Psoas muscle (tissue), 8 donors: Measurements from ENCODE around the gene EHD4. TPM values are rescaled to one million over a fixed set of nuclear protein-coding genes. Genes with fewer than 3 reads are reported as not detected.

Experiments used
- ATAC-seq, 4 donors: fragments of 200-7000 bp; cut with Tn5 transposase; one replicate each; pipeline ENCODE4 v1.9.1; 2020; ENCODE audit warnings: moderate library complexity in 3 of 4, mild to moderate bottlenecking in 2 of 4
- DNase-seq, 2 donors: peaks; one replicate each; pipeline ENCODE4 v3.0.0-alpha.2; 2020
- H3K27ac ChIP-seq: fragments of 200-600 bp; one replicate; pipeline ENCODE4 v1.8.0; 2022
- H3K27me3 ChIP-seq, 3 donors: fragments of 200-600 bp in 1 of 3; one replicate each; pipeline versions ENCODE4 v1.6.1 to v1.8.0; 2013 to 2022; ENCODE audit warnings: low read length in 2 of 3, mild to moderate bottlenecking in 2 of 3, moderate library complexity in 1 of 3; ENCODE audit not compliant: insufficient read depth in 3 of 3
- H3K36me3 ChIP-seq, 2 donors: fragments of 200-600 bp in 1 of 2; one replicate each; pipeline versions ENCODE4 v1.6.1 to v1.8.0; 2013 to 2022; ENCODE audit warnings: low read depth in 1 of 2, mild to moderate bottlenecking in 1 of 2, moderate library complexity in 1 of 2; ENCODE audit not compliant: insufficient read depth in 1 of 2
- H3K4me1 ChIP-seq: fragments of 200-600 bp; one replicate; pipeline ENCODE4 v1.8.0; 2022
- H3K4me3 ChIP-seq: fragments of 200-600 bp; one replicate; pipeline ENCODE4 v1.8.0; 2022; ENCODE audit warnings: mild to moderate bottlenecking
- H3K9me3 ChIP-seq: fragments of 200-600 bp; one replicate; pipeline ENCODE4 v1.8.0; 2022
- WGBS, 3 donors: extraction: QIAGEN DNeasy Blood & Tissue Kit; methylation state at CpG; one replicate each; pipeline versions ENCODE4 v1.1.6 to v1.1.7; 2013; 5-methylcytosine and 5-hydroxymethylcytosine counted together
- intact Hi-C, 2 donors: fragments of 100-400 bp; cut with DNase I; formaldehyde crosslinking; loops; one replicate each; pipeline versions ENCODE4 v1.11.0 to v1.14.2; 2022
- polyA plus RNA-seq, 3 donors: library from polyadenylated mRNA; stranded (reverse); fragments of 200-250 nt; gene quantifications; one replicate each; pipeline ENCODE4 v1.2.3, GENCODE V29; 2013
- total RNA-seq, 4 donors: library from RNA; stranded (reverse); fragmentation: NEBNext Ultra II Directional in 2 of 4; extraction: Animal tissue kit (Norgen Biotek cat#: 25700) in 2 of 4; gene quantifications; one replicate each; pipeline versions ENCODE4 v1.2.1 to v1.2.4, GENCODE V29; 2021 to 2023
- TF ChIP-seq, protein P1 (sequence below): fragments of 200-600 bp; IDR thresholded peaks from one replicate; pipeline ENCODE4 v1.8.0; 2022; ENCODE audit warnings: antibody characterized with exemption
- donor health status: healthy with polysubstance abuse.
- donor health status: DM: no; HTN: no; CAD: no; lungs with moderate emphysema.
- donor health status: Bipolar disorder and iron deficiency.
- donor health status: healthy.
- donor health status: DM: yes; HTN: yes; CAD: no.
- donor health status: DM: no; HTN: no; CAD: no.
- donor health status: DM: no; HTN: no; CAD: no.
- donor health status: DM: yes; HTN: yes; CAD: no.

The EHD4 gene
- total and polyA plus RNA-seq, 7 donors = 1.7 to 9.6 (median 5.3) TPM

DNA sequence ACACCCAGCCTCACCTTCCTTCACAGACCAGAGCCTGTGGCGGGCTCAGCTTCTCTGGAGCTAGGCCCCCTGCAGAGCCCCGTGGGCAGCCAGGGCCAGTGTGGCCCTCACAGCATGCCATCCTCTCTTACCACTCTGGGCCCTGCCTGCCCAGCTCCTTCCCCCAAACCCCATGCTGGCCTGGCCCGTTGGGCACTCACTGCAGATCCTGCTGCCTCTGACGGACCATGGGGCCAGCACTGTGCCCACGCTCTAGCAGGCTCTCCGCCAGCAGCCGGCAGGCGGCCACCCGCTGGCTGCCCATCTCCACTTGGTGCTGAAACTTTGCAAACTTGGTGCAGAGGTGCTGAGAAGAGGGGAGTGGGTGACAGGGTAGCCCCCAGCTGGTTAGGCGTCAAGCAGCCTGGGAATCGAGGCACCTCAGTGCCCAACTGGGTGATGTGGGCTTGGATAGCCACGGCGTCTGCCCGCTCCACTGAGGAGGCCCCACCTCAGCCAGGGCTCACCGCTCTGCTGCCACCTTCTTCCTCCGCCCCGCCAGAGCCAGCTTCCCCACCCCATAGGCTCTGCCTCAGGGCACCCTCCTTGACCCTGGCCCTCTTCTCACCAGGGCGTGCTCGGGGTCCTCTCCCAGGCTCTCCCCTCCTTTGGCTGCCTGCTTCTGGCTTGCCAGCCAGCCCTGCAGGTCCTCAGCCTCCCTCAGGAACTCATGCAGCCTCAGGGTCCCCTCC lies 101.0 kb downstream of the EHD4 start:
- Histone ChIP-seq H3K4me1 (no peaks in the 10 kb centered on the region), H3K36me3 (no peaks in the 10 kb centered on the region), H3K27ac (no peak overlapping the region), H3K4me3 (no peak overlapping the region), H3K27me3 (no peaks in the 10 kb centered on the region), H3K9me3 (no peaks in the 10 kb centered on the region)
- TF ChIP-seq, protein P1, sequence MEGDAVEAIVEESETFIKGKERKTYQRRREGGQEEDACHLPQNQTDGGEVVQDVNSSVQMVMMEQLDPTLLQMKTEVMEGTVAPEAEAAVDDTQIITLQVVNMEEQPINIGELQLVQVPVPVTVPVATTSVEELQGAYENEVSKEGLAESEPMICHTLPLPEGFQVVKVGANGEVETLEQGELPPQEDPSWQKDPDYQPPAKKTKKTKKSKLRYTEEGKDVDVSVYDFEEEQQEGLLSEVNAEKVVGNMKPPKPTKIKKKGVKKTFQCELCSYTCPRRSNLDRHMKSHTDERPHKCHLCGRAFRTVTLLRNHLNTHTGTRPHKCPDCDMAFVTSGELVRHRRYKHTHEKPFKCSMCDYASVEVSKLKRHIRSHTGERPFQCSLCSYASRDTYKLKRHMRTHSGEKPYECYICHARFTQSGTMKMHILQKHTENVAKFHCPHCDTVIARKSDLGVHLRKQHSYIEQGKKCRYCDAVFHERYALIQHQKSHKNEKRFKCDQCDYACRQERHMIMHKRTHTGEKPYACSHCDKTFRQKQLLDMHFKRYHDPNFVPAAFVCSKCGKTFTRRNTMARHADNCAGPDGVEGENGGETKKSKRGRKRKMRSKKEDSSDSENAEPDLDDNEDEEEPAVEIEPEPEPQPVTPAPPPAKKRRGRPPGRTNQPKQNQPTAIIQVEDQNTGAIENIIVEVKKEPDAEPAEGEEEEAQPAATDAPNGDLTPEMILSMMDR = no peak
- 84 to 90% (median 90%) methylated on average over 18 to 19 of the region's 19 CpGs for WGBS, 3 donors
- ATAC-seq (no peak), DNase-seq (no peak)
- intact Hi-C loops = no loop called here

DNA sequence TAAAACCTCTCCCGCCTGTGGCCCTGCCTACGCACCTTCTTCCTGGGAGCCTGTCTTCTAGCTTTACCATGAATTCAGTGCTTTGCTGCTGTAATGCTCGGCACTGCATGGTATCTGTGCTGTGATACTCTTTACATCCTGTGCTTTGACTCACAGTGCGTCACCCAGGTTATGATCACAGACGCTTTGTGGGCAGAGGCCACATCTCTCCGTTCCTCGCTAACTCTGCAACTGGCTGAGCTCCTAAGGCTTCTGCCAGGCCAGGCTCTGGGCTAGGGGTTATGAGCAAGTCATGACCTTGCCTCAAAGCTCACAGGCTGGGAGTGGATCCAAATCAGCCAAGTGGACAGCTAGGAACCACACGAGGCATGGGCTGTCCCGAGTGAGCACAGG lies 101.7 kb downstream of the EHD4 start:
- Histone ChIP-seq H3K27ac (no peak overlapping the region), H3K36me3 (no peaks in the 10 kb centered on the region), H3K4me3 (no peak overlapping the region), H3K4me1 (no peaks in the 10 kb centered on the region), H3K27me3 (no peaks in the 10 kb centered on the region), H3K9me3 (no peaks in the 10 kb centered on the region)
- 68 to 73% (median 70%) methylated on average over 9 of the region's 9 CpGs for WGBS, 3 donors
- ATAC-seq (no peak), DNase-seq (no peak)
- intact Hi-C loops = no loop called here
- TF ChIP-seq, protein P1 = no peak

DNA sequence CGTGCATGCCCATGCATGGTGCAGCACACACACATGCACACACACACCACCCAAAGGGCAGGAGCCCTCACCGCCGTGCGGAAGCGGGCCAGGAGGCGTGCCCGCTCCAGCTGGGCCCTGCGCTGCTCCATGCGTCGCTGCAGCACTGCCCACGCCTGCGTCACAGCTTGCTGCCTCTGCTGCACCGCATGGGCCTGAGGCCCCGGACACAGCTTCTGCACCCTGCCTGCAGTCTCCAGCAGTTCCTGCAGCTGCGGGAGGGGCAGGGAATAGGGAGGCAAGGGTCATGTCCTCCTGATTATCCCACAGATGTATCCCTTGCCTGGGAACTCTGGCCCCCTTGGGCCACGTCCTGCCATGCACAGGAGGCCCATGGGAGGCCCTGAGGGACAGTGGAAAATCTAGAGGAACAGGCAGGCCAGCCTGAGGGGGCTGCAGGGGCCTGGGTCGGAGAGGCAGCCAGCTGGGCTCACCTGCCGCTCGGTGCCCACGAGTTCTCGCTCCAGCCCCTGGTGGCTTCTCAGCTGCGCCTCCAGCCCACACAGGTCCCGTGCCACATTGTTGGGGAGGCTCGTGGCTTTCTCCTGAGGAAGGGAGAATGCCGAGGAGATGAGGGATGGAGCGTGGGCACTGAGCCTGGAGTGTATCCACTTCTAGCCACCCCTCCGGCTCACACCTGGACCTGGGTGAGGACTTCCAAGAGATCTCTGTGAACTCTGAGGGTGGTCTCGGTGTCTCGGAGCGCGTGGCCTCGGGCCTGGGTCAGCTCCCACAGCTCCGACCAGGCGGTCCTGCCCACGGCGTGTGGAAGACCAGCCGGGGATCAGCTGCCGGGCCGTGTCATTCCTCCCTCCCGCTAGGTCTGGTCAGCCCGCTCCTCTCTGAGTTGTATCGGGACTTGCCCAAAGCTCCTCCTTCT lies 102.3 kb downstream of the EHD4 start:
- WGBS, 3 donors = 73 to 83% (median 76%) methylated on average over 38 to 42 of the region's 42 CpGs
- TF ChIP-seq, protein P1 = no peak
- no peak for DNase-seq
- Histone ChIP-seq H3K27ac (no peak overlapping the region), H3K4me3 (no peak overlapping the region), H3K27me3 (no peaks in the 10 kb centered on the region), H3K9me3 (no peaks in the 10 kb centered on the region), H3K36me3 (no peaks in the 10 kb centered on the region), H3K4me1 (no peaks in the 10 kb centered on the region)
- intact Hi-C loops = no loop called here
- no peak for ATAC-seq

DNA sequence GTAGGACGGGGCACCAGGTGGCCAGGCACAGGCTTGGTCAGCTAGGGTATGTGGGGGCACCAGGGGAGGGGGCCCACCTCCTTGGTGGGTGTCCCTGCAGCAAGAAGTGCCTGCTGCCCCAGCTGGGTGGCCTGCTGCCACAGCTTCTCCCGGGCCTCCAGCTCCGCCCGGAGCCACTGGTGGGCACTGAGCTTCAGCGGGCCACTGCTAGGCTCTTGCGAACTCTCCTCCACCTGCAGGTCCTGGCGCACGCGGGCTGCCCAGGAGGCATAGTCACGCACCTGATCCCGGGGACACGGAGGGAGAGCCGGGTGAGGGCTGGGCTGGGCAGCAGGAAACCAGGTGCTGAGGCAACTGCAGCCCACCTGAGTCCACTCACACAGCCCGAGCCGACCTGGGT lies 104.0 kb downstream of the EHD4 start:
- intact Hi-C loops = no loop called here
- 91 to 94% (median 93%) methylated on average over 14 to 15 of the region's 15 CpGs for WGBS, 3 donors
- H3K27me3 ChIP-seq = no peaks in the 10 kb centered on the region
- H3K4me1 ChIP-seq = no peaks in the 10 kb centered on the region
- TF ChIP-seq, protein P1 = no peak
- H3K36me3 ChIP-seq = no peaks in the 10 kb centered on the region
- ATAC-seq (no peak), DNase-seq (no peak)
- H3K27ac ChIP-seq = no peak overlapping the region
- H3K4me3 ChIP-seq = no peak overlapping the region
- H3K9me3 ChIP-seq = no peaks in the 10 kb centered on the region
